ENCODE data around the gene CEP295NL.
"Not testable (repeated sequence)": the region's sequence is repeated elsewhere in the genome, so short reads cannot be mapped to it uniquely, and the experiment has no call there.

CEP295NL gene

GRCh38 chr17:78884148-78884825 is 18.7 kb downstream of the CEP295NL start:
- DNase-seq, result no peak

GRCh38 chr17:78883533-78884131 is 19.4 kb downstream of the CEP295NL start:
- peak in 1 of 2 donors; percentile 19 for DNase-seq

- DNase-seq, result peak in 1 of 2 donors; percentile 68
Measured at GRCh38 chr17:78883089-78883532, 19.9 kb downstream of the CEP295NL start.

GRCh38 chr17:78882540-78883088 is 20.4 kb downstream of the CEP295NL start:
- peak in 1 of 2 donors; percentile 19 for DNase-seq

GRCh38 chr17:78879635-78880186 is 23.3 kb downstream of the CEP295NL start:
- DNase-seq, result peak; percentile 15 to 29

GRCh38 chr17:78878871-78879527 is 24.0 kb downstream of the CEP295NL start:
- DNase-seq, result no peak

GRCh38 chr17:78878261-78878660 is 24.7 kb downstream of the CEP295NL start:
- DNase-seq, result no peak

GRCh38 chr17:78876954-78877517 is 26.0 kb downstream of the CEP295NL start:
- not testable (repeated sequence) for DNase-seq

- no peak for DNase-seq
Measured at GRCh38 chr17:78876094-78876597, 26.9 kb downstream of the CEP295NL start.

GRCh38 chr17:78875363-78876093 is 27.5 kb downstream of the CEP295NL start:
- DNase-seq, result no peak

- no peak for DNase-seq
Measured at GRCh38 chr17:78873519-78874340, 29.3 kb downstream of the CEP295NL start.

- no peak for DNase-seq
Measured at GRCh38 chr17:78872486-78872885, 30.5 kb downstream of the CEP295NL start.

GRCh38 chr17:78870621-78871020 is 32.4 kb downstream of the CEP295NL start:
- DNase-seq, result no peak

- DNase-seq, result no peak
Measured at GRCh38 chr17:78868391-78868790, 34.6 kb downstream of the CEP295NL start.

GRCh38 chr17:78867046-78867445 is 36.0 kb downstream of the CEP295NL start:
- DNase-seq, result not testable (repeated sequence)

GRCh38 chr17:78865682-78866390 is 37.2 kb downstream of the CEP295NL start:
- peak; percentile 59 to 66 for DNase-seq

GRCh38 chr17:78864117-78864516 is 38.9 kb downstream of the CEP295NL start:
- no peak for DNase-seq

GRCh38 chr17:78862073-78863023 is 40.7 kb downstream of the CEP295NL start:
- peak in 1 of 2 donors; percentile 61 for DNase-seq

- DNase-seq, result no peak
Measured at GRCh38 chr17:78861229-78861628, 41.8 kb downstream of the CEP295NL start.

All from CD4-positive, alpha-beta T cell treated with Interferon alpha-2 for 1 hour (primary cell).